RWPE2 (cell line): ENCODE data around the gene ZNF598.

Experiments
- ATAC-seq: fragments of 200-7000 bp; cut with Tn5 transposase; 3 replicates; pipeline ENCODE4 v1.9.1; 2021; ENCODE audit warnings: low read depth
- DNase-seq: peaks from one replicate; pipeline ENCODE4 v3.0.0-alpha.2; 2020; ENCODE audit warnings: low spot score
- H3K27ac ChIP-seq: fragments of 450-650 bp; 2 replicates; pipeline ENCODE4 v1.5.1; 2017; ENCODE audit warnings: mild to moderate bottlenecking; ENCODE audit not compliant: poor library complexity, severe bottlenecking
- H3K27me3 ChIP-seq: fragments of 250-450 bp; sonication (Bioruptor Pico); 2 replicates; pipeline ENCODE4 v1.5.1; 2021; ENCODE audit warnings: mild to moderate bottlenecking, moderate library complexity; ENCODE audit not compliant: insufficient read depth, poor library complexity, severe bottlenecking
- H3K36me3 ChIP-seq: fragments of 250-450 bp; sonication (Bioruptor Pico); 2 replicates; pipeline ENCODE4 v1.5.1; 2020; ENCODE audit warnings: low read depth, mild to moderate bottlenecking, moderate library complexity
- H3K4me1 ChIP-seq: fragments of 250-450 bp; sonication (Bioruptor Pico); 2 replicates; pipeline ENCODE4 v1.5.1; 2021; ENCODE audit warnings: mild to moderate bottlenecking, moderate library complexity; ENCODE audit not compliant: insufficient read depth, poor library complexity, severe bottlenecking
- H3K4me3 ChIP-seq: fragments of 250-450 bp; sonication (Bioruptor Pico); 2 replicates; pipeline ENCODE4 v1.5.1; 2021; ENCODE audit warnings: mild to moderate bottlenecking, moderate library complexity; ENCODE audit not compliant: severe bottlenecking
- H3K9me3 ChIP-seq: fragments of 250-450 bp; sonication (Bioruptor Pico); 2 replicates; pipeline ENCODE4 v1.5.1; 2021; ENCODE audit warnings: mild to moderate bottlenecking, moderate library complexity; ENCODE audit not compliant: severe bottlenecking
- CTCF ChIP-seq: fragments of 450-650 bp; IDR thresholded peaks from one replicate; pipeline ENCODE4 v1.5.1; 2017; ENCODE audit warnings: mild to moderate bottlenecking, moderate library complexity; ENCODE audit not compliant: poor library complexity, severe bottlenecking

Gene ZNF598

DNA sequence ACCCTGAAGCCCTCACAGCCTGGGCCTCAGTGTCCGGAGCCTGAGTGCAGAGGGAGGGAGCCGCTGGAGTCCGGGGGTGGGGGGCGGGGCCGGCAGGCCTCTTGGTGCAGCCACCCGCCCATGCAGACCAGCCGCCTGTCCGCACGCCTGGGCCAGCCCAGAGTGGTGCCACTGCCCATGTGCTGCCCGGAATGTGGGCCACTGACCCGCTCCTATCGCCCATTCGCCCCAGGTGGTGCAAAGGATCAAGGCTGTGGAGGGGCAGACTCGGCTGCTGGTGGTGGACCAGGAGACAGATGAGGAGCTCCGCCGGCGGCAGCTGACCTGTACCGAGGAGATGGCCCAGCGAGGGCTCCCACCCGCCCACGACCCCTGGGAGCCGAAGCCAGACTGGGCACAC is 19.7 kb upstream of the ZNF598 start:
- no peaks in the 10 kb centered on the region for H3K36me3 ChIP-seq
- no peaks in the 10 kb centered on the region for H3K27me3 ChIP-seq
- H3K4me3 ChIP-seq: no peak overlapping the region
- no peak for TF ChIP-seq CTCF
- H3K9me3 ChIP-seq: no peaks in the 10 kb centered on the region
- H3K4me1 ChIP-seq: peaks cover 9% of the 10 kb centered on the region
- DNase-seq (peak; percentile 61), ATAC-seq (no peak)
- H3K27ac ChIP-seq: no peak overlapping the region

DNA sequence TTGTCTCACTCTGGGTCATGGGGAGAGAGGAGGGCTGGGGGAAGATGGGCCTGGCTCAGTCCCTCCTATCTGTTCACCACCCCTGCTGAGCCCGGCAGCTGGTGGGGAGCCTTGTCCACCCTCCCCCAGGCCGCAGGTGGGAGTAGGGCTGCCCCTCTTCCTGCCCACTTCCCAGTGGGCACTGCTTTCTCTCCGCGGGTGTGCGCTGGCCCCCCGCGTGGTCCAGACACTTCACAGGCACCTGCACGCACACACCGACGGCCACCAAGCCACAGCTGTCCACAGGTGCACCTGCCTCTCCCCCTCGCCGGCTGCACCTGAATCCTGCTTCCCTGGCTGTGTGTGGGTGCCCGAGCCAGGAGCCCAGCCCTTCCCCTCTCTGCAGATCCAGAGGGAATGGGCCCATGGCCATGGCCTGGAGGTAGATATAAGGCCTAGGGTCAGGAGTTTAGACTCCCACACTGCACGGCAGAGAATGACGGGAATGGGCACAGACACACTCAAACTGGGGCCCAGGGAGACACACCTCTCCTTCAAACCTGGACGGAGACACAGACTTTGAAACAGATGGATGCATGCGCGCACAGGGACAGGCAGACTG is 19.1 kb upstream of the ZNF598 start:
- DNase-seq (no peak), ATAC-seq (no peak)
- no peak overlapping the region for H3K27ac ChIP-seq
- no peak for TF ChIP-seq CTCF
- H3K4me1 ChIP-seq: peaks cover 7% of the 10 kb centered on the region
- no peaks in the 10 kb centered on the region for H3K36me3 ChIP-seq
- H3K4me3 ChIP-seq: no peak overlapping the region
- no peaks in the 10 kb centered on the region for H3K9me3 ChIP-seq
- no peaks in the 10 kb centered on the region for H3K27me3 ChIP-seq

DNA sequence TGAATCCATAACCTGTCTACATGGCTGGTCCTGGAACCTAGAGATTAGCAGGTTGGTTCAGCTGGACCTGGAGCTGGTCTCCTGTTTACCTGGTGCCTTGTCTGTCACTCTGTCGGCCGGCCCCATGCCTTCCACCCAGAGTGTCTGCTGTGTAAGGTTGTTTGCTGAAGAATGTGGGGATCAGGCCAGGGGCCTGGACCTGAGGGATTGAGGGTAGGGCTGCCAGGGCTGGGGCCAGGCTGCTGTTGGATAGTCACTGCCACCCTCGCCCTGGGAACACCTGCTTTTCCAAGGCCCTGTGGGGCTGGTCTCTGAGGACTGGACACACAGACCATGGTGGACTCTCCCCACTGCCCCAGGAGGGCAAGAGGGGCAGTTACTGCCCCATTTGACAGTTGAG is 18.5 kb upstream of the ZNF598 start:
- peaks cover under 1% of the 10 kb centered on the region for H3K4me1 ChIP-seq
- H3K27me3 ChIP-seq: no peaks in the 10 kb centered on the region
- DNase-seq (no peak), ATAC-seq (no peak)
- no peak for TF ChIP-seq CTCF
- H3K27ac ChIP-seq: peak overlapping the region; percentile 30
- no peaks in the 10 kb centered on the region for H3K9me3 ChIP-seq
- no peak overlapping the region for H3K4me3 ChIP-seq
- H3K36me3 ChIP-seq: no peaks in the 10 kb centered on the region

DNA sequence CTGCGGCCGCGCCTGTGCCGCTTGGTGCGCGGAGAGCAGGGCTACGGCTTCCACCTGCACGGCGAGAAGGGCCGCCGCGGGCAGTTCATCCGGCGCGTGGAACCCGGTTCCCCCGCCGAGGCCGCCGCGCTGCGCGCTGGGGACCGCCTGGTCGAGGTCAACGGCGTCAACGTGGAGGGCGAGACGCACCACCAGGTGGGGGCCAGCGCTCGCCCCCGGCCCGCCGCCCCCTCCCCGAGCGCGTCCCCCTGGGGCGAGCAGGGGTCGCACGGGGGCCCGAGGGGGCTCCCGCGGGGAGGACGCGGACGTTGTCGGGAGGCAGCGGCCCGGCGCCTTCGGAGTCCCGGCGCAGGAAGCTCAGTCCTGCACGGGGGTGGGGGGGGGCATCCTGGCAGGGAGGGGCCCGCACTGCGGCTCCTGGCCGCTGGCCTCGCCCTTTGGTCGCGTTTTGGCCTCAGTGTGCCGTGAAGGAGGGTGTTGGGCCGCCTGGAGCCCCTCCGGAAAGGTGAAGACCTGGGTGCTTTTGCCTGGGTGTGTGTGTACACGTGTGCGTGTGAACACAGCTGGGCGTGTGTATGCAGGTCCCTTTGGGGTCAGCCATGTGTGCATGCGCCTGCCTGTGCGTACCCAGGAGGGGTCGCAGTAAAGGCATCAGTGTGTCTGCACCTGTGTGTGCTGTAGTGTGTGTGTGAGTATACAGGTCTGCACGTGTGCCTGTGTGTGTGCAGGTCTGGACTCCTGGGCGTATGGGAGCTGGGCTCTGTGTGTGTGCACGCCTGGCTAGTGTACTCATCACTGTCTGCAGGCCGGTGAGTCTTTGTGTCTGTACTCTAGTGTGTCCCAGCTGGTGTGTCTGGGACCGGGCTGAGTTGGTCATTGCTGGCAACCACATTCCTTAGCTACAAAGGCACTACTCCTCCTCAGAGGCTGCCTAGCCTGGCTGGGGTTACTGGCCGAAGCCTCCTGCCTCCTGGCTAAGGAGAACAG is 17.7 kb upstream of the ZNF598 start:
- DNase-seq (no peak), ATAC-seq (peak; percentile 28)
- peaks cover 4% of the 10 kb centered on the region for H3K4me1 ChIP-seq
- H3K4me3 ChIP-seq: peak overlapping the region; percentile 62
- no peaks in the 10 kb centered on the region for H3K9me3 ChIP-seq
- no peaks in the 10 kb centered on the region for H3K27me3 ChIP-seq
- no peak for TF ChIP-seq CTCF
- peak overlapping the region; percentile 30 for H3K27ac ChIP-seq
- no peaks in the 10 kb centered on the region for H3K36me3 ChIP-seq
